Prostate gland (tissue), 2 donors: ENCODE measurements around the gene PAXX.
A peak's percentile ranks its signal among the peaks of the same experiment; 100 is the strongest.

Source experiments
- POLR2A ChIP-seq: fragments of 450-650 bp; IDR thresholded peaks from one replicate; pipeline ENCODE4 v1.6.1; 2016; ENCODE audit warnings: antibody characterized with exemption, mild to moderate bottlenecking
- TF ChIP-seq, protein P1 (sequence below), 4 experiments: fragments of 200-600 bp in 2 of 4; fragments of 450-650 bp in 2 of 4; sonication (generic) in 2 of 4; IDR thresholded peaks; 1 replicate in 3 of 4; 2 replicates in 1 of 4; pipeline ENCODE4 v1.5.1; 2016 to 2019; ENCODE audit warnings: antibody characterized with exemption in 4 of 4, mild to moderate bottlenecking in 2 of 4, moderate library complexity in 2 of 4

DNA sequence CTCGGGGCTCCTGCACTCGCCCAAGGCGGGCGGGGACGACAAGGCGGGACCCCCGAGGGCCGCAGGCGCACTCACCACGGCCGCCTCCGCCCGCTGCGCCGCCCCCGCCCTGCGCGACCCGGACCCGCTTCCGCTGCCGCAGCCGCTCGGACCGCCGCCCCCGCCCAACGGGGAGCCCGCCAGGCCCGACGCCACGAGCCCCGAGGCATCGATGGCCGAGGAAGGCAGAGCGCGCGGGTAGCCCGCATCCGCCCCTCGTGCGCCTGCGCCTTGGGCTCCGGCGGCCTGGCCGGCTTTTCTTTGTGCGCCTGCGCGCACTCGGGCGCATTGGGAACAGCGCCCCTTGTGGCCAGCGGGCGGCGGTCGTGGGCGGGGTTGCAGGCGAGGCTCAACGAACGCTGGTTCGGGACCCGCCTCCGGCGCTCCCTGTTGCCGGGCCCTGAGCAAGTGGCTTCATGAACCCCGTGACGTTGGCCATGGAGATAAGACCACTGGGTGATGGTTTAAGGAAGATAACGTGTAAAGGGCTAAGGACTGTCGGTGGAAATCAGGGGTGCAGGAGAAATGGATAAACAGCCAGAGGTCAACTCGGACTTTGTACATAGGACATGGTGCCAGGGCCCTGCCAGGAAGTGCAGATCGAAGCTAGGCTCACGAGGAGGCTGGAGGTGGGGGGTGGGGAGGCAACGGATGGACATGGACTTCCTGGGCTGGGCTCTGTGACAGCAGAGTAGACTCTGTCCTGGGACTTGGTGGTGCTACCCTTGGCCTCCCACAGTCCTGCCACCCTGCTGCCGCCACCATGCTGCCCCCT is 47.5 kb upstream of the PAXX start, which contains the start of the genes C8G and FBXW5:
- peak; percentile 48 for TF ChIP-seq POLR2A
- TF ChIP-seq, protein P1, sequence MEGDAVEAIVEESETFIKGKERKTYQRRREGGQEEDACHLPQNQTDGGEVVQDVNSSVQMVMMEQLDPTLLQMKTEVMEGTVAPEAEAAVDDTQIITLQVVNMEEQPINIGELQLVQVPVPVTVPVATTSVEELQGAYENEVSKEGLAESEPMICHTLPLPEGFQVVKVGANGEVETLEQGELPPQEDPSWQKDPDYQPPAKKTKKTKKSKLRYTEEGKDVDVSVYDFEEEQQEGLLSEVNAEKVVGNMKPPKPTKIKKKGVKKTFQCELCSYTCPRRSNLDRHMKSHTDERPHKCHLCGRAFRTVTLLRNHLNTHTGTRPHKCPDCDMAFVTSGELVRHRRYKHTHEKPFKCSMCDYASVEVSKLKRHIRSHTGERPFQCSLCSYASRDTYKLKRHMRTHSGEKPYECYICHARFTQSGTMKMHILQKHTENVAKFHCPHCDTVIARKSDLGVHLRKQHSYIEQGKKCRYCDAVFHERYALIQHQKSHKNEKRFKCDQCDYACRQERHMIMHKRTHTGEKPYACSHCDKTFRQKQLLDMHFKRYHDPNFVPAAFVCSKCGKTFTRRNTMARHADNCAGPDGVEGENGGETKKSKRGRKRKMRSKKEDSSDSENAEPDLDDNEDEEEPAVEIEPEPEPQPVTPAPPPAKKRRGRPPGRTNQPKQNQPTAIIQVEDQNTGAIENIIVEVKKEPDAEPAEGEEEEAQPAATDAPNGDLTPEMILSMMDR (IDR thresholded peaks at IDR 0.05) = peak; percentile 97 to 100 (median 100)
